Endothelial cell (in vitro differentiated cells): Measurements from ENCODE around the gene MAD1L1. TPM values are rescaled to one million over a fixed set of nuclear protein-coding genes. Genes with fewer than 3 reads are reported as not detected.

Experiments
- DNase-seq: peaks from one replicate; pipeline ENCODE4 v3.0.0; 2021; ENCODE audit warnings: low spot score
- H3K27ac Mint-ChIP-seq: one replicate; pipeline ENCODE4 v1.8.0; 2021; ENCODE audit warnings: mixed read lengths, inconsistent platforms; ENCODE audit not compliant: unreplicated experiment
- H3K27me3 Mint-ChIP-seq: one replicate; pipeline ENCODE4 v1.8.0; 2021; ENCODE audit warnings: mild to moderate bottlenecking, moderate library complexity, mixed read lengths, inconsistent platforms; ENCODE audit not compliant: unreplicated experiment
- H3K36me3 Mint-ChIP-seq: one replicate; pipeline ENCODE4 v1.8.0; 2021; ENCODE audit warnings: mild to moderate bottlenecking, low read depth, mixed read lengths, inconsistent platforms; ENCODE audit not compliant: unreplicated experiment
- H3K4me1 Mint-ChIP-seq: one replicate; pipeline ENCODE4 v1.8.0; 2021; ENCODE audit warnings: mild to moderate bottlenecking, mixed read lengths, inconsistent platforms; ENCODE audit not compliant: unreplicated experiment
- H3K4me3 Mint-ChIP-seq: one replicate; pipeline ENCODE4 v1.8.0; 2021; ENCODE audit warnings: mild to moderate bottlenecking, mixed read lengths, inconsistent platforms; ENCODE audit not compliant: unreplicated experiment
- H3K9me3 Mint-ChIP-seq: one replicate; pipeline ENCODE4 v1.8.0; 2021; ENCODE audit warnings: mixed read lengths, inconsistent platforms; ENCODE audit not compliant: unreplicated experiment
- total RNA-seq: library from RNA; stranded (reverse); fragmentation: NEBNext Ultra II Directional; extraction: Animal tissue kit (Norgen Biotek cat#: 25700); gene quantifications from one replicate; pipeline ENCODE4 v1.2.1, GENCODE V29; 2021; ENCODE audit not compliant: unreplicated experiment
- TF ChIP-seq, protein P1 (sequence below): fragments of 200-600 bp; sonication (generic); IDR thresholded peaks from one replicate; pipeline ENCODE4 v1.5.0; 2021; ENCODE audit warnings: antibody characterized with exemption; ENCODE audit not compliant: unreplicated experiment

Gene MAD1L1
- total RNA-seq, 1 donor from 2014 or later: 43.3 TPM

DNA sequence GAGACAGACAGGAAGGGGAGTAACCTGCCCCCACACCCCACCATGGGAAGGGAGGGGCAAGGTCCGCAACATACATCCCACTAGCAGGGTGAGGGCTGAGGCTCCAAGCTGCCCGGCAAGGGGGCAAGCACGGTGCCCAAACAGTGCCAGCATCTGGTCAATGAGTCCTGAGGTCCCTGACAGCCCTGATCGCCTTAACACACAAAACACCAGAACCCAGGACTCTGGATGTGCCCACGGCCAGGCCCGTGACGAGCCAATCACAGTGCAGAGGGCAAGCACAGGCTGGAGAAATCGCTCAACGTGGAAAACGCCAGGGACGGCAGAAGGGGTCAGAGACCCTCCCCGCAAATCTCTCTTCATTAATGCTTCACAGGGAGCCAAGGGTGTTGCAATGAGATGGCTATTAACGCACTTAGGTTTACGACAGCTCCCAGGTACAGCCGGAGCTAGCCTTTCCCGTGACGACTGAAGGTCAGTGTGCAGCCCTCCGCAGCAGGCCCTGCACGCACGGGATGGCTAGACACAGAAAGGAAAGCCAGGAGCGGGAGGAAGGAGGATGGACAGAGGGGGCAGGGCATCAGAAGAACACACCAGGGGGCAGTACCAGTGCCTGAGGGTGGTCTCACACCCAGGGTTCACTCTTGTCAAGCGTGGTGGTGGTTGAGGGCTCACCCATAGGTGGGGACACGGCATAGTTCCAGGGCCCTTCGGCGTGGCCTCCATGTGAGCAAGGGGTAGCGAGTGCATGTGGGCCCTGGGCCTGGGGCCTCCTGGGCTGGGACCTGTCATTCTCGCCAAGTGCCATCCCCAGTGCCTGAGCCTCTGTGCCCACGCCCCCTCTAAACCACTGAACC is 220.5 kb downstream of the MAD1L1 start:
- Mint-ChIP-seq H3K27ac (no peak overlapping the region), H3K4me3 (no peak overlapping the region), H3K9me3 (no peaks in the 10 kb centered on the region), H3K36me3 (peaks cover 4% of the 10 kb centered on the region), H3K4me1 (peaks cover 7% of the 10 kb centered on the region), H3K27me3 (peaks cover 1% of the 10 kb centered on the region)
- no peak for DNase-seq
- TF ChIP-seq, protein P1, sequence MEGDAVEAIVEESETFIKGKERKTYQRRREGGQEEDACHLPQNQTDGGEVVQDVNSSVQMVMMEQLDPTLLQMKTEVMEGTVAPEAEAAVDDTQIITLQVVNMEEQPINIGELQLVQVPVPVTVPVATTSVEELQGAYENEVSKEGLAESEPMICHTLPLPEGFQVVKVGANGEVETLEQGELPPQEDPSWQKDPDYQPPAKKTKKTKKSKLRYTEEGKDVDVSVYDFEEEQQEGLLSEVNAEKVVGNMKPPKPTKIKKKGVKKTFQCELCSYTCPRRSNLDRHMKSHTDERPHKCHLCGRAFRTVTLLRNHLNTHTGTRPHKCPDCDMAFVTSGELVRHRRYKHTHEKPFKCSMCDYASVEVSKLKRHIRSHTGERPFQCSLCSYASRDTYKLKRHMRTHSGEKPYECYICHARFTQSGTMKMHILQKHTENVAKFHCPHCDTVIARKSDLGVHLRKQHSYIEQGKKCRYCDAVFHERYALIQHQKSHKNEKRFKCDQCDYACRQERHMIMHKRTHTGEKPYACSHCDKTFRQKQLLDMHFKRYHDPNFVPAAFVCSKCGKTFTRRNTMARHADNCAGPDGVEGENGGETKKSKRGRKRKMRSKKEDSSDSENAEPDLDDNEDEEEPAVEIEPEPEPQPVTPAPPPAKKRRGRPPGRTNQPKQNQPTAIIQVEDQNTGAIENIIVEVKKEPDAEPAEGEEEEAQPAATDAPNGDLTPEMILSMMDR: no peak

GRCh38 chr7:2011266-2012043 is 221.3 kb downstream of the MAD1L1 start:
- H3K36me3 Mint-ChIP-seq: peaks cover 4% of the 10 kb centered on the region
- H3K27ac Mint-ChIP-seq: no peak overlapping the region
- DNase-seq: no peak
- no peak overlapping the region for H3K4me3 Mint-ChIP-seq
- peaks cover 7% of the 10 kb centered on the region for H3K4me1 Mint-ChIP-seq
- H3K9me3 Mint-ChIP-seq: no peaks in the 10 kb centered on the region
- TF ChIP-seq, protein P1: no peak
- peaks cover 1% of the 10 kb centered on the region for H3K27me3 Mint-ChIP-seq

DNA sequence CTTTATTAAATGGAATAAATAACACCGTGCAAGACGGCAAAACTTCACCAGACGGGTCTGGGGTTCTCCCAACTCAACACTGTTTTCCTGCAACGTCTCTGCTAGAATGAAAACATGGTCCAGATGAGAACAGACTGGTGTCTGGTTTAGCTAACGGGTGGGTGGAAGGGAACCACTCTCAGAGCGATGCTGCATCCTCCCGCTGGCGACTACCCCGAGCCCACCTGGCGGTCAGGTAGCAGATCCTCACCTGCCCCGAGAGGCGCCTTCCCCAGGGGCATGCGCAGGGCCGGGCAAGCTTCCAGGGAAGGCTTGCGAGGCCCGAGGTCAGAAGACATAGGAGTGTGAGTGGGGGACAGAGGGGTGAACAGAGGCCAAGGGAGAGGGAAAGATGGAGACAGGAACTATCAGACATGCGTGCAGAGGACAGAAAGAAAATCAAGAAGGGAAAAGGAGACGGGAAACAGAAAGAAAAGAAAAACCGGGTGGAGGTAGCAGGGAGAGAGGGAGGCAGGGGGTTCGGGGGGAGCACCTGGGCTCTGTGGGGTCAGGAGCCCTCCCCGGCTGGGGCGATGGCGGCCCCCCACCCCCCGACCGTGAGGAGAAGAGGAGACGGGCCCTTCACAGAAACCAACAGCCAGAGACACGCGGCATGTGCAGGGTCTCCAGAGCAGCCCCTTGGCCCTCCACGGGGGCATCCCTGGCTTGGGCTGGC is 222.0 kb downstream of the MAD1L1 start:
- Mint-ChIP-seq H3K9me3 (no peaks in the 10 kb centered on the region), H3K27ac (no peak overlapping the region), H3K4me1 (peaks cover 12% of the 10 kb centered on the region), H3K27me3 (peaks cover 1% of the 10 kb centered on the region), H3K4me3 (no peak overlapping the region), H3K36me3 (peaks cover 4% of the 10 kb centered on the region)
- DNase-seq: no peak
- TF ChIP-seq, protein P1: no peak

DNA sequence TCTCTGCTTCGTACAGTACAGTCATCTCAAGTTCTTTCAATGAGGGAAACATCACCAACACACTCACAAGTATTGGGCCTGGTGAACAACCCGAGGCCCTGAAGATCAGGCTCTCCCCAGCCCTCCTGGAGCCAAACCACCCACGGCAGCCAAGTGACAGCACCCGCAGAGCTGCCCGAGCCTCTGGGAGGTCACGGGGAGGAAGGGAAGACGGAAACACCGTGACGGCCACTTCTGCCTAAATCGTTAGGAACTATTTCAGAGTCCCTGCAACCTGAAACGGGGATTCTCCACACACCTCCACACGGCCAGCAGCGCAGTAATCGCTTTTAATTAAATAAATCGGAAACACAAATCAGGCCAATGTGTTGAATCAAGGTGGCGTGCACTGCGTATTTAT is 222.6 kb downstream of the MAD1L1 start:
- H3K36me3 Mint-ChIP-seq: peaks cover 7% of the 10 kb centered on the region
- no peak for DNase-seq
- TF ChIP-seq, protein P1: no peak
- peaks cover 1% of the 10 kb centered on the region for H3K27me3 Mint-ChIP-seq
- peaks cover 12% of the 10 kb centered on the region for H3K4me1 Mint-ChIP-seq
- H3K27ac Mint-ChIP-seq: peak overlapping the region; percentile 52
- no peaks in the 10 kb centered on the region for H3K9me3 Mint-ChIP-seq
- H3K4me3 Mint-ChIP-seq: no peak overlapping the region
